NCI-H128 (cell line): Measurements from ENCODE around the gene RAD51B.
"Not testable (repeated sequence)": the region's sequence is repeated elsewhere in the genome, so short reads cannot be mapped to it uniquely, and the experiment has no call there.

Source experiments
- DNase-seq: peaks from one replicate; lab custom pipeline; 2025; ENCODE audit not compliant: unreplicated experiment; lab: John Stamatoyannopoulos, UW

RAD51B gene

DNA sequence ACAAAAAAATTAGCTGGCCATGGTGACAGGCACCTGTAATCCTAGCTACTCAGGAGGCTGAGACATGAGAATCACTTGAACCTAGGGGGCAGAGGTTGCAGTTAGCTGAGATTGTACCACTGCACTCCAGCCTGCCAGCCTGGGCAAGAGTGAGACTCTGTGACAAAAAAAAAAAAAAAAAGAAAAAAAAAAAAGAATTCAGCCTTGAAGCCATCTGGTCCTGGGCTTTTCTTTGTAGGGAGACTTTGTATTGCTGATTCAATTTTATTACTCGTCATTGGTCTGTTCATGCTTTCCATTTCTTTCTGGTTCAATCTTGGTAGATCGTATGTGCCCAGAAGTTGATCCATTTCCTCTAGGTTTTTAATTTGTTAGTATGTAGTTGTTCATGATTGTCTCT is 243.1 kb downstream of the RAD51B start:
- no peak for DNase-seq

DNA sequence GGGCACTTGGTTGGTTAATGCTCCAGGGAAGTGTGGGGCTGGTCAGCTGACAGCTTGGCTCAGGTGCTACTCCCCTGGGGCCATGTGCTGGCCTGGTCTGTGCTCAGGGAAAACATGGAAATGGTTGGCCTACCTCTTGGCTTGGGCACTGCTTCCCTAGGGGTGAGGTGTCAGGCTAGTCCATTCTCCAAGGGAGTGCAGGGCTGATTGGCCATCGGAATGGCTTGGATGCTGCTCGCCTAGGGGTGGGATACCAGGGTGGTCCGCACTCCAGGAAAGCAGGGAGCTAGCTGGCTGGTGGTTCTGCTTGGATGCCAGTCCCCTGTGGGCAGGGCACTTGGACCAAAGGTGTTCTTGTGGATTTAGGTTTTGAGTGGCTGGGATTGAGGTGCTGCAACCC is 245.7 kb downstream of the RAD51B start:
- no peak for DNase-seq

DNA sequence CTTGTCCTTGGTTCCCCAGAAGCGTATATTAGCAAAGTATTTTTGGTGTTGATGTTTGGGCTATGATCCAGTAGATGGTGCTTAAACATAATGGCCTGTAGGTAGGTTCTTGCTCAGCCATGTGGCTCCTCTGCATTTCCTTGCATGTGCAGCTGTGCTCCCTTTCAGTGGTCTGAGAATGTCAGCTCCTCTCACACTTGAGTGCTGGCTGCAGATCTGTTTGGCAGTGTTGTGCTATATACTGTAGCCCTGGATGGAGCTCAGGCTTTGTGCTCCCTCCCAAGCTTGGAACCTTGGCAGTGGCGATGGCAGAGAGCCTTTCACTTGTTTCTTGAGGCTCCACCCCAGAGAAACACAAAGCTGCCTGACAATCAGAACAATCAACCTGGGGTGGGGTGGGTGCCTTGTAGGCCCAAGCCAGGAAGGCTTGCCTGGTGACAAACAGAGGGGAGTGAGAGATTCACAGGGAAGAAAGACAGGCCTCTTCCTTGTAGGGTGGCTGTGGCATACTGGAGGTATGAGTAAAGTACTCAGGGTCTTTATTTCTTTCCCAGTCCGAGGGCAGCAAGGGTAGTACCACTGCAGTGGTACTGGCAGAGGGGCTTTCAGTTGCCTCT is 255.3 kb downstream of the RAD51B start:
- no peak for DNase-seq

DNA sequence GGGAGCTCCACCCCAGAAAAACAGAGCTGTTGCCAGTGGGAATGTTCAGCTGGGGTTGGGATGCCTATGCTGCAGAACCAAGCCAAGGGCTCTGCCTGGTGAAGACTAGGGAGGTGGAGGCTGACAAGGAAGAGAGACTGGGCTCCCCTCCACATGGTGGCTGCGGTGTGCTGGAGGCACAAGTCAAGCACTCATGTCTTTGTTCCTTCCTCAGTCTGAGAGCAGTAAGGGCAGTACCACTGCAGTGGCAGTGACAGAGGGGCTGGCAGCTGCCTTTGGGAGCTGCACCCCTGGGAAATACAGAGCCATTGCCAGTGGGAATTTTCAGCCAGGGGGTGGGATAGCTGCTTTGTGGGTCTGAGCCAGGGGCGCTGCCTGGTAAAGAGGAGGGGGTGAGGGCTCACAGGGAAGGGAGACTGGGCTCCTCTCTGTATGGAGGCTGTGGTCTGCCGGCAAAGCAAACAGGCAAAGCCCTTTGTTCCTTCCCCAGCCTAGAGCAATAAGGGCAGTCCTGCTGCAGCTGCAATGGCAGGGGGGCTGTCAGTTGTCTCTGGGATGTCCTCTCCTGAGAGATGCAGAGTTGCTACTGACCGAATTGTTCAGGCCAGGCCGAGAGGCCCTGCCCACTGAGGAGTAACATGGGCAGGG is 255.9 kb downstream of the RAD51B start:
- no peak for DNase-seq

DNA sequence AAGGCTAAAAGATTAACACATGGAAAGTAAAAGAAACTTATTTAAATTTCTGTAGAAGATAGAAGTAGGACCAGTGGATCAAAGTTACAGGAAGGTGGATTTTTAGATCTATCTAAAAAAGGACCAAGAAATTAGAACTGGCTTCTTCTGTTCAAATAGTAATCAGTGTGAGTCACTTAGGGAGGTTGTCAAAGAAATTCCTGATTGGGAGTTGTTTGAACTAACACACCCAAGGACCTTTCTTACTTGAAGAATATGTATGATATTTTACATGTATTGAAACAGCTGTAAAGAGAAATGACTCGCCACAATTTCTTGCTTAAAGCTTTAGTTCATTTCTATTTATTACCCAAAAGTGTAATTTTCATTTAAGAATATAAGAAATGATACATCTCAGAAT is 256.9 kb downstream of the RAD51B start:
- no peak for DNase-seq

DNA sequence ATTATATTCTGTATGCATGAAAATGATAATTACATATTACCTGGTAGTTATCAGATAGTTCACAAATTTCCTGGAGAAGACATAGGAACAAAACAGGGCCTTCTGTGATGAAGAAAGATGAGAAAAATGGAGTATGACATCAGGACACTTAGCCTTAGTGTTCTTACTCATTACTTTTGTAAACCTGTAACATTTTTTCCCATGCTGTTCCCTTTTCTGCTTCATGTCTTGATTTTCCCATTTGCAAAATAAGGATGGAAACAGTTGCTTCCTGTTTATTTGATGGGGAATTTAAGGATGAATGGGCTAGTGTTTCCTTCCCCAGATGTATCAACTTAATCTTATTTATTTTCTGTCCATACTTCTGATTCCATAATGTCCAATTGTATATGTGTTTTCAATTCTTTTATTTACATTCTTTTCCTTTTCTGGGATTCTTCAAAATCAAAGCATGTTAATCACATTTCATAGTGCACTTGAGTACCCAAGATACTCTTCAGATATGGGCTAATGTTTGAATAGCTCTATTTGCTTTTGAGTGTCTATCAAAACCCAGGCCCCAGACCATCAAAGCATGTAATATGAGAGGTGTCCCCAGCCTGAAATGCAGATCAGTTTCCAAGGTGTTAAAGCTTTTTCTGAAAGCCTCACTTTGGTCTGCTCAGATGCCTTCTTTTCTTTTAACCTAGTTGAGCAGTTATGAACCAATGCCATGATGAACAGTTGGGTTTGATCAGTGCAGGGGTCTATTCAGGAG is 260.5 kb downstream of the RAD51B start:
- DNase-seq, result peak; percentile 23

DNA sequence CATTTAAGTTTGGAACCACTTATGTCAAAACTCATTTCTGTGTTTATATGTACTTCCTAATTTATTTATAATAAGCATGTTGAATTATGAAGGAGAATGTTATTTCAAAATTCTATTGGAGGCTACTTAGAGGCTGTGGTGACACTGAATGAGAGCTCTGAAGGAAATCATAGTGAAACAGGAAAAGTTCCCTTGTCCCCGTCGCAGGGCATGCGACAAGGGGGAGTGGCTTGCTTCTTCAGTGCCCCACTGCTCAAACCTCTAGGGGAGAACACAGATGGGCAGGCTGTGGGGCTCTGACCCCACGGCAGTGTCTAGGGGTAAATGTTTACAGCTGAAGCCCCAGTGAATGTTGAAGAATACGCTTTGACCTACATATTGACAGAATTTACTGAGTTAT is 261.9 kb downstream of the RAD51B start:
- DNase-seq, result no peak

DNA sequence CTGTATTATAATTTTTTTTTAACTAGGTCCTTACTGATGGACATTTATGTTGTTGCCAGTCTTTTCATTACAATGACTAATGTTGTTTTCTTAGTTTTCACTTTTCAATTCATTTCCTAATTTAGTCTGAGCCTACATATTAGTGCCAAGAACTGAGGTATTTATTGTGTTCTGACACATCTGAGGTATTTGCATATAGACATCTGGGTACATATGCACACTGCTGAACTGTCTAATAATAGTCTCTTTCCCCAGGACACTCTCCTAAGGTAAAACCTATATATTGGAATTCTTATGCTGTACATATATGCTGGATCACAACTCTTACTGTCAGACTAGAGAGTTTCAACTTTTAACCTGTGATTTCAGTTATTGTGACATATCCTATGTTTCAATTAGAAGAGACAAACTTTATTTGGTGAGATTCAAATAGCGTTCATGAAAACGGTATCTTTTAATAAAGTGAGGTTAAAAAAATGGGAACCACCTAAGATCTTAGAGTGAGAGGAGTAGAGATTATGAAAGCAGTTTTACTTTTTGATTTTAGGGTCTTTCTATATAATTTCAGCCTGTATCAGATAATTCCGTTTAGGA is 263.2 kb downstream of the RAD51B start:
- no peak for DNase-seq

DNA sequence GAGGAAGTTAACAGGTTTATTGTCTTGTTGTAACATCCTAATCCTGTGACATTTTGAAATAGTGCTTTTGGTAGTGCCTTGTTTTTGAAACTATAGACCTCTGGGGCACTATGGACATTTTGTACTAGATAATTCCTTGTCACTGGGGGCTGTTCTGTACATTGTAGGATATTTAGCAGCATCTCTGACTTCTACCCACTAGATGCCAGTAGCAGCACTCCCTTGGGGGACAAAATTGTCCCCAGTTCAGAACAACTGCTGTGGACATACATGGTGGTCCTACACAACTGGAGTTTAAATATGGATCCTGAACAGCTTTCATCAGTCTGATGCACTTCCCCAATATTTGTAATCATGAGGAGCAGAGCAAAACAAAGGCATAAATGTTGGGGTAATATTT is 264.7 kb downstream of the RAD51B start:
- DNase-seq, result no peak

DNA sequence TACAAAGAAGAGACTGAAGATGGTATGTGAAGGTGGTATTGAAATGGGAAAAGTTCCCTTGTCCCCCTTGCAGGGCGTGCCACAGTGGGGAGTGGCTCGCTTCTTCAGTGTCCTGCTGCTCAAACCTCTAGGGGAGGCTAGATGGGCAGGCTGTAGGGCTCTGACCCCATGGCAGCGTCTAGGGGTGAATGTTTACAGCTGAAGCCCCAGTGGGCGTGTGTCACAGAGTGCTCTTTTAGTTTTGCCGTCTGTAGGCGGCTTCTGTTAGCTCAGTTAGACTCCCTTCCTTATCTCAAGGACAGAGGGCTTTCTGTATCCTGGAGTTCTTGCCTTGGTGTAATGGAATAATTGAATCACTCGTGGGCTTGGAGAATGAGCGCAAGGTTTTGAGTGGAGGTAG is 266.2 kb downstream of the RAD51B start:
- DNase-seq, result no peak

DNA sequence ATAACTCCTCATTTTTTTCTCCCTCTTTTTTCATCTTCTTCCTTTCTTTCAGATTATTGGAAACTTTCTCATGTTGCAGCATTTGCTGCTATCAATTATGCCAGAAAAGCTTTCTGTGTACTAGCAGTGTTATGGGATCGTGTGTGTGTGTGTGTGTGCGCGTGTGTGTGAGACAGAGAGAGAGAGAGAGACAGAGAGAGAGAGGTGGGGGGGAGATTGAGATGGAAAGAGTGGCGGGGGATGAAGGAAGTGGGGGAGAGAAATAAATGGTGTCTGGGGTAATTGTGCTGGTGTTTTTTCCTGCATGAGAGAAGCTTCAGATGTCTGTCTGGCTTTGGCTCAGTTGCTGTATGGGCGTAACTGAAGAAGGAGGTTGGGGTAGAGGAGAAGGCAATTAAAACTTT is 268.9 kb downstream of the RAD51B start:
- peak; percentile 29 for DNase-seq

DNA sequence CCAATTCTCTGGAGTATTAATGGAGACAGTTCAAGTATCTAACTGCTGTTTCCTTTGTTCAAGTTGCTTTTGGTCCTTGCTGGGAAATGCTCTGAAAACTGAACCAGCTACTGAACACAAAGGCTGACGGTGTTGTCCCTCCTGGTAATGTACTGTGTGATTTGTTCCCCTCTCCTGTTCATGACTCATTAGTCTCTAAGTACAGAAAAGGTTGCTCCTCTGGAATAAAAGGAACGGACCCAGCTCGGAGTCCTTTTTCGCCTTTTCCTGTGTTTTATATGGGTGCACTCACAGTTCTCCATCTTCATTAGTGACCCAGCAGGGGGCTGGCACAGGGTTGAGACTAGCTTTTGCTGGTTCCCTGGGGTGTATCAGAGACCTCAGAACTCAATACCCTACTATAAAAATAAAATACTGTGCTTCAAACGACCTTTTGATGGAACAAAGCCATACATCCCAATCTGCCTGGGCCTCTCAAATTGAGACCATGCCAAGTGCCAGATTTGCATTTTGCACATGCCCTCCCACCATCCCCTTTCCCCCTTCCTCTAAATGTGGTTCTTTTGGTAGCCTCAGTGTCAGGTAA is 269.7 kb downstream of the RAD51B start:
- DNase-seq, result peak; percentile 81

DNA sequence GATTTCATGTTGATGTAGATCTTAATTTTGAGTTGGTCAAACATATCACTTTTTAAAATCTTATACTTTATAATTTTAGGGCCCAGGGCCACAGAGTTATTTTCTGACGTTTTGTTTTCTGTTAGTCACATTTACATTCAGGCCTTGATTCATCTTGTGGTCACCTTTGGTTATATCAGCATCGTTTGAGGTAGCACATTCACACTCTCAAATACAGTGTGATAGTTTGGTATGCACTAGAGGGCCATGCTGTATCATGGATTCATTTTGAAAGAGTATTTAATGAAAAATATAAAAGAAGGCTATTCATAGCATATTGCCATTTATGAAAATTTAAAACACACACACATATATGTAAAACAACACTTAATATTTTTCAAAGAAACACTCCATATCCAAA is 274.6 kb downstream of the RAD51B start:
- DNase-seq, result no peak

DNA sequence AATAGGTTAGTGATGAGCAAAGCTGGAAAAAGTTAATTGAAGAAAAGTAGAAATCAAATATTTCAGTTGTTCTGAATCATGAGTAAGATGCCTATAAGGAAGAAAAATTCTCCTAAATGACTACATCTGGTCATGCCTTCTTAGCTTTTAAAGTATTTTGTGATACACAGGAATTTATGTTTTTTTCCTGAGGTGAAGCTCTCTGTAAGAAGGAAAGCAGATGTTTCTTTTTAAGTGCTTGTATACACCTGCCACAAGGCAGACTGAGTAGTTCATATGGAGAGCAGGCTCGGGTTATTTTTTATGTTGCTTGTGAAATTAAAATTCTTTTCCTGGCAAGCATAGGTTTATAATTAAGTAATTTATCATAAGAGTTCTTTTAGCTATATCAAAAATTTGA is 275.2 kb downstream of the RAD51B start:
- DNase-seq, result no peak

DNA sequence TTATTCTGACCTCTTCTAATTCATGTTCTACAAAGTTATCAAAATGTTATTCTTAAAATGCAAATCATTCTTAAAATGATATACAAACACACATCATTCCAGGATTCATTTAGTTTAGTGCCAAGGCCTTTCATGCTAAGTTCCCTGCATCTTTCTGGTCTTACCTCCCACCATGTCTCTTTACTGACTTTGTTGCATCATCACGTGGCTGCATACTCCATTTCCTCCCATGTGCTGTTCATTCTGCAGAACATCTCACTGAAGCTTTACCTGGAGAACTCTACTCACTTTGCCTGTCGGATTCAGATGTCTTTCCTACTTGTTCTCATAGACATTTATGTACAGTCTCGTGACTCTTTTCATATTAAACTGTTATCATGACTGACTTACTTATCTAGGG is 278.1 kb downstream of the RAD51B start:
- no peak for DNase-seq

DNA sequence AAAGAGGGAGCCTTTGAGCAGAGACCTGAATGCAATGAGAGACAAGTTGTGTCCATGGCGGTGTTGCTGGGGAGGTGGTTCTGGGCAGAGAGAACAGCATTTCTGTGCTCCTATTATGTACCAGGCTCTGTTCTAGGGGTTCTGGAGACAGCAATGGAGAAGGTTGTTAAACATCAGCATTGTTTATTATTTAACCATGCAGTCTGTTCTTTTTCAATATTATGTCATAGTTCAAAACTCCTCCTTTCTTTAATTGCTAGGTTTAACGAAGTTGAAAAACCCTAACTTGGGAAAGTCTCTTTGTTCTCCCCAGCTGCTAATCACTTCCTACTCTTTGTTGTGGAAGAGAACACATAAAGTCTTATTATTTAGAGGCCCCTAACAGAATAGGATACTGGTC is 279.3 kb downstream of the RAD51B start:
- DNase-seq, result no peak

DNA sequence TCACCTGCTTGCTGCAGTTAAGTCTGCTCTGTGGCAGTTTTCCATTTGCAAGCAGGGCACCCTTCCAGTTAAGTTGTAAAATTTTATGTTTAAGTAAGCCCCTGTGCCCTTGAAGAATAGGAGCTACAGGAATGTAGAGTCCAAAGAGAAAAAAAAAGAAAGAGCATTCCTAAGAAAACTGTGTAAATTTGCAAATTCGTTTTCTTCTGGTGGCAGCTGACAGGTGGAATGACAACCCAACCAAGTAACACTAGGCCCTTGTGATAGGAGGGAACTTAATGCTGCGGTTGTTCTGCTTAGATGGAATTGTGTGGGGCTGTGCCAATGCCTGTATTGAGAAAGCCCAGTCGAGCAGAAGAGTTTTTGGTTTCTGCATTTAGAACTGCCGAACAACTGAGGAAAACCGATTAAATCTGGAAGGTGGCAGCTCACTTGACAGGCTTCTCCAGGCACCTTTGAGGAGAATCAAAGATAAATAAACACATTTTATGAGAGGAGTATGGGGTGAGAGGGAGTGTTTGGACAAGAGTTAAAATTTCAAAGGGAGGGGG is 280.0 kb downstream of the RAD51B start:
- no peak for DNase-seq

DNA sequence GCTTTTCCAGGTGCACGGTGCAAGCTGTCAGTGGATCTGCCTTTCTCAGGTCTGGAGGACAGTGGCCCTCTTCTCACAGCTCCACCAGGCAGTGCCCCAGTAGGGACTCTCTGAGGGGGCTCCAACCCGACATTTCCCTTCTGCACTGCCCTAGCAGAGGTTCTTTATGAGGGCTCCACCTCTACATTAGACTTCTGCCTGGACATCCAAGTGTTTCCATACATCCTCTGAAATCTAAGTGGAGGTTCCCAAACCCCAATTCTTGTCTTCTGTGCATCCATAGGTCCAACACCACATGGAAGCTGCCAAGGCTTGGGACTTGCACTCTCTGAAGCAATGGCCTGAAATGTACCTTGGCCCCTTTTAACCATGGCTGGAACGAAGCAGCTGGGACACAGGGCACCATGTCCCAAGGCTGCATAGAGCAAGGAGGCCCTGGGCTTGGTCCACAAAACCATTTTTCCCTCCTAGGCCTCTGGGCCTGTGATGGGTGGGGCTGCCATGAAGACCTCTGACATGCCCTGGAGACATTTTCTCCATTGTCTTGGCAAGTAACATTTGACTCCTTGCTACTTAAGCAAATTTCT is 282.2 kb downstream of the RAD51B start:
- not testable (repeated sequence) for DNase-seq

DNA sequence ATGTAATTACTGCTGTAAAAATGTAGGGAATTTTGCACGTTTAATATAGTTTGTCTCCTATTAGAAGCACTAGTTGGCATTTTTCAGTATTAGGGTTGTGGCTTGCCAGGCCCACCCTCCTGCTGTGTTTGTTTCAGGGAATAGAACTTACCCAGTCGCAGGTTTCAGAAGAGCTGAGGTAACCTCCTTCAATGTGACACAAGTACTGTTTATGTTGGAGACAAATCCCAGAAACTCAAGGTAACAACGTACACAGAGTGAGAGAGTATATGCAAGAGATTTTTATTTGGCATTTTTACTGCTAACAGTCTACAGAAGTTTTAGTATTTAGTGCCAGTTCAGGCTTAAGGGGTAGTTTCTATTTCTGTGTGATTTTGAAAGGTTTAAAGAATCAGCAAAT is 284.3 kb downstream of the RAD51B start:
- DNase-seq, result no peak

DNA sequence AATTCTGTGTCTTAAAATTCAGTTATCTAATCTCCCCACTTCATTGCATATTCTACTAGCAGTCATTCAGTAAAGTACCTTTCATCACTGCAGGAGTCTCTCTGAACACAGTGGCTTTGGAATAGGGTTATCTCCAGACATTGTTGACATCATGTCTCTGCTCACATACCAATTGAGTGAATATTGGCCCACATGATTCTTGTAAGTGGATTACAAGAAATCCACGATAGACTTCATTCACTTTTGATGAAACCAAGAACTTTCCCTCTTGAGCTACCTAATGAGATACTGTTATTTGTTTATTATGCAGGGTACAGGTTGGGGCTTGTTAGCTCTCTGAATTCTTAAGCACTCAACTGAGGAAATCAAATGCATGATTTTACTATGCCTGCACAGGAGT is 284.9 kb downstream of the RAD51B start:
- DNase-seq, result no peak

DNA sequence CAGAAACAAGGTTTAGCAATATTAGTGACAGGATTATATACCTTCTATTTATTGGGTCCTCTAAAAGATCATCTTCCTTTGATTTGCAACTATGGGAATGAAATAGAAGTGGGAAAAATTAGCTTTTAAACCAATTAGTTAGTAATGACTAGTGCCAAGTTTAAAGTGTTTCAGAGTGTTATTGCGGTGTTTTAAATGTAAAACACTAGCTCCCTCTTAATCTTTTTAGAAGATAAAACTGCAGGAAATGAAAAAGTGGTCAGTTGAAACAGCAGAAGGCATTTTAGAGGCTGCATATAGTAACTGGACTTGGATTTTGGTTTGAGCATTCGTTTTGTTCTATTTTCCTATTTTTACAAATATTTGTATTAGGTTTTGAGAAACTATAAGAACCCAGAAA is 286.2 kb downstream of the RAD51B start:
- no peak for DNase-seq
